GM18508 (cell line): ENCODE measurements around the gene CERT1.

Experiments
- ATAC-seq: cut with Tn5 transposase; IDR thresholded peaks from one replicate; pipeline ENCODE4 v1.9.1; 2021; ENCODE audit warnings: moderate number of reproducible peaks; ENCODE audit not compliant: insufficient read depth, unreplicated experiment

The CERT1 gene

GRCh38 chr5:75331095-75332090 lies 180.0 kb downstream of the CERT1 start:
- no peak for ATAC-seq

- no peak for ATAC-seq
These were observed 181.0 kb downstream of the CERT1 start for GRCh38 chr5:75330404-75330803.
